MCF 10A (cell line): ENCODE measurements around the gene EIF2S1. TPM values are rescaled to one million over a fixed set of nuclear protein-coding genes. Genes with fewer than 3 reads are reported as not detected.

Source experiments
- BruUV-seq: library from RNA; stranded (reverse); fragments of 400-500 nt; replicated peaks from 2 replicates; lab custom pipeline; 2021; lab: Mats Ljungman, UMichigan
- CTCF ChIA-PET: fragments of 300-600 bp; sonication (Branson Sonifier 250); formaldehyde crosslinking; extraction: SDS; loops from one replicate; lab custom pipeline; 2021; ENCODE audit warnings: antibody characterized with exemption, inconsistent platforms; lab: Yijun Ruan, JAX
- POLR2A ChIA-PET: fragments of 300-600, 350-650 bp; sonication (Branson Sonifier 250); formaldehyde crosslinking; extraction: SDS; loops from one replicate; lab custom pipeline; 2020; ENCODE audit warnings: antibody characterized with exemption, inconsistent platforms; lab: Yijun Ruan, JAX
- DNase-seq: peaks from one replicate; pipeline ENCODE4 v3.0.0-alpha.2; 2018; ENCODE audit not compliant: unreplicated experiment
- H3K27ac Mint-ChIP-seq: one replicate; pipeline ENCODE4 v1.8.0; 2022; ENCODE audit warnings: mild to moderate bottlenecking, low read depth, mixed read lengths; ENCODE audit not compliant: unreplicated experiment
- H3K27me3 Mint-ChIP-seq: one replicate; pipeline ENCODE4 v1.8.0; 2022; ENCODE audit warnings: mixed read lengths; ENCODE audit not compliant: insufficient read depth, unreplicated experiment
- H3K36me3 Mint-ChIP-seq: one replicate; pipeline ENCODE4 v1.8.0; 2022; ENCODE audit warnings: mild to moderate bottlenecking, moderate library complexity, mixed read lengths; ENCODE audit not compliant: insufficient read depth, unreplicated experiment
- H3K4me1 Mint-ChIP-seq: one replicate; pipeline ENCODE4 v1.8.0; 2022; ENCODE audit warnings: mixed read lengths; ENCODE audit not compliant: insufficient read depth, unreplicated experiment
- H3K4me3 Mint-ChIP-seq: one replicate; pipeline ENCODE4 v1.8.0; 2022; ENCODE audit warnings: mild to moderate bottlenecking, moderate library complexity, mixed read lengths; ENCODE audit not compliant: unreplicated experiment
- H3K9me3 Mint-ChIP-seq: one replicate; pipeline ENCODE4 v1.8.0; 2022; ENCODE audit warnings: mixed read lengths; ENCODE audit not compliant: unreplicated experiment
- CTCF ChIP-seq: fragments of 200-600 bp; IDR thresholded peaks from one replicate; pipeline ENCODE4 v1.8.0; 2022; ENCODE audit warnings: antibody characterized with exemption, mild to moderate bottlenecking; ENCODE audit not compliant: unreplicated experiment
- intact Hi-C: fragments of 100-400 bp; cut with micrococcal nuclease; formaldehyde crosslinking; loops from 2 replicates; pipeline ENCODE4 v1.14.1; 2022
- total RNA-seq: library from RNA; stranded (reverse); gene quantifications from 2 replicates; pipeline ENCODE4 v1.2.3, GENCODE V29; 2022

EIF2S1 gene
- total RNA-seq, 1 experiment from 2014 or later: 338 TPM

- TF ChIP-seq CTCF: no peak
- Mint-ChIP-seq H3K4me1 (peaks cover 10% of the 10 kb centered on the region), H3K9me3 (no peaks in the 10 kb centered on the region), H3K36me3 (no peaks in the 10 kb centered on the region), H3K27me3 (no peaks in the 10 kb centered on the region), H3K4me3 (no peak overlapping the region), H3K27ac (peak overlapping the region; percentile 73)
- no peak for DNase-seq
- ChIA-PET POLR2A (interaction anchor here (1.3 kb wide), 1 partner anchor 29 kb away, joined by 3 read pairs; no protein-coding TSS in a partner anchor), CTCF (interaction anchor here (0.7 to 1.5 kb wide), 3 partner anchors 9 to 150 kb away, joined by 3 to 5 read pairs (median 5); partner anchors contain the start of gene PLEK2)
- intact Hi-C loops: no loop called here
- BruUV-seq: no TSS peak
These were observed 61.5 kb downstream of the EIF2S1 start for GRCh38 chr14:67421356-67422224.

- no peaks in the 10 kb centered on the region for H3K9me3 Mint-ChIP-seq
- BruUV-seq: no TSS peak
- H3K27me3 Mint-ChIP-seq: no peaks in the 10 kb centered on the region
- H3K27ac Mint-ChIP-seq: no peak overlapping the region
- H3K4me1 Mint-ChIP-seq: peaks cover 19% of the 10 kb centered on the region
- no peak for TF ChIP-seq CTCF
- no peaks in the 10 kb centered on the region for H3K36me3 Mint-ChIP-seq
- intact Hi-C loops: no loop called here
- no peak overlapping the region for H3K4me3 Mint-ChIP-seq
- POLR2A ChIA-PET: interaction anchor here (1.2 kb wide), 1 partner anchor 10 kb away, joined by 3 read pairs; no protein-coding TSS in a partner anchor
- DNase-seq: no peak
- CTCF ChIA-PET: interaction anchor here (0.6 to 9.0 kb wide), 5 partner anchors 10 to 181 kb away, joined by 3 to 221 read pairs (median 5); no protein-coding TSS in a partner anchor
These were observed 63.3 kb downstream of the EIF2S1 start for GRCh38 chr14:67423424-67423823.

GRCh38 chr14:67424539-67424938 is 64.4 kb downstream of the EIF2S1 start:
- intact Hi-C loops: no loop called here
- Mint-ChIP-seq H3K9me3 (no peaks in the 10 kb centered on the region), H3K36me3 (no peaks in the 10 kb centered on the region), H3K4me3 (no peak overlapping the region), H3K4me1 (peaks cover 17% of the 10 kb centered on the region), H3K27ac (no peak overlapping the region), H3K27me3 (no peaks in the 10 kb centered on the region)
- CTCF ChIA-PET: interaction anchor here (0.6 to 9.0 kb wide), 7 partner anchors 11 to 1018 kb away, joined by 3 to 221 read pairs (median 51); no protein-coding TSS in a partner anchor
- POLR2A ChIA-PET: interaction anchor here (0.6 to 0.9 kb wide), 2 partner anchors 17 to 176 kb away, joined by 3 to 4 read pairs; partner anchors contain the start of gene PIGH
- no peak for TF ChIP-seq CTCF
- DNase-seq: no peak
- no TSS peak for BruUV-seq

DNA sequence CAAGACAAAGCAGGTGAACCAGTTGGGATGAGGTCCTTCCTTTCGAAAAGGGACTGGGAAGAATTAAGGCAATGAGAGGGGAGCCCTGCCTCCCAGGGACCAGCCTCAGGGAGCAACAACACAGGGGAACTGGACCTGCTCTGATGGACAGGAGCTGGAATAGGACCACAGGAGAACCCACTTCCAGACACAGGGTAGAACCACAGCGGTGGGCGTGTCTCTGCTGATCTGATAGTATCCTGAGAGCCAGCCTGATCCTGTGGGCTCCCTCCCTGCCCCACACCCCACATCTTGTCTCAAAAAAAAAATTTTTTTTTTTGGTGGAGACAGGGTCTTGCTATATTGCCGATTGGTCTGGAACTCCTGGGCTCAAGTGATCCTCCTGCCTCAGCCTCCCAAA is 65.5 kb downstream of the EIF2S1 start:
- POLR2A ChIA-PET: interaction anchor here (0.5 kb wide), 1 partner anchor 297 kb away, joined by 4 read pairs; no protein-coding TSS in a partner anchor
- Mint-ChIP-seq H3K27me3 (no peaks in the 10 kb centered on the region), H3K4me3 (no peak overlapping the region), H3K9me3 (no peaks in the 10 kb centered on the region), H3K4me1 (peaks cover 17% of the 10 kb centered on the region), H3K27ac (no peak overlapping the region), H3K36me3 (no peaks in the 10 kb centered on the region)
- CTCF ChIA-PET: interaction anchor here (1.5 to 9.0 kb wide), 12 partner anchors 13 to 278 kb away, joined by 3 to 221 read pairs (median 16); partner anchors contain the start of genes PIGH and PLEK2
- BruUV-seq: no TSS peak
- TF ChIP-seq CTCF: no peak
- DNase-seq: no peak
- intact Hi-C loops: loop anchor here (5.0 kb wide), 1 partner anchor 102 kb away; no protein-coding TSS in a partner anchor
